Psoas muscle (tissue), 8 donors: Measurements from ENCODE around the gene RNF26. TPM values are rescaled to one million over a fixed set of nuclear protein-coding genes. Genes with fewer than 3 reads are reported as not detected.

ENCODE experiments used
- ATAC-seq, 4 donors: fragments of 200-7000 bp; cut with Tn5 transposase; one replicate each; pipeline ENCODE4 v1.9.1; 2020; ENCODE audit warnings: moderate library complexity in 3 of 4, mild to moderate bottlenecking in 2 of 4
- DNase-seq, 2 donors: peaks; one replicate each; pipeline ENCODE4 v3.0.0-alpha.2; 2020
- H3K27ac ChIP-seq: fragments of 200-600 bp; one replicate; pipeline ENCODE4 v1.8.0; 2022
- H3K27me3 ChIP-seq, 3 donors: fragments of 200-600 bp in 1 of 3; one replicate each; pipeline versions ENCODE4 v1.6.1 to v1.8.0; 2013 to 2022; ENCODE audit warnings: low read length in 2 of 3, mild to moderate bottlenecking in 2 of 3, moderate library complexity in 1 of 3; ENCODE audit not compliant: insufficient read depth in 3 of 3
- H3K36me3 ChIP-seq, 2 donors: fragments of 200-600 bp in 1 of 2; one replicate each; pipeline versions ENCODE4 v1.6.1 to v1.8.0; 2013 to 2022; ENCODE audit warnings: low read depth in 1 of 2, mild to moderate bottlenecking in 1 of 2, moderate library complexity in 1 of 2; ENCODE audit not compliant: insufficient read depth in 1 of 2
- H3K4me1 ChIP-seq: fragments of 200-600 bp; one replicate; pipeline ENCODE4 v1.8.0; 2022
- H3K4me3 ChIP-seq: fragments of 200-600 bp; one replicate; pipeline ENCODE4 v1.8.0; 2022; ENCODE audit warnings: mild to moderate bottlenecking
- H3K9me3 ChIP-seq: fragments of 200-600 bp; one replicate; pipeline ENCODE4 v1.8.0; 2022
- WGBS, 3 donors: extraction: QIAGEN DNeasy Blood & Tissue Kit; methylation state at CpG; one replicate each; pipeline versions ENCODE4 v1.1.6 to v1.1.7; 2013; 5-methylcytosine and 5-hydroxymethylcytosine counted together
- intact Hi-C, 2 donors: fragments of 100-400 bp; cut with DNase I; formaldehyde crosslinking; loops; one replicate each; pipeline versions ENCODE4 v1.11.0 to v1.14.2; 2022
- polyA plus RNA-seq, 3 donors: library from polyadenylated mRNA; stranded (reverse); fragments of 200-250 nt; gene quantifications; one replicate each; pipeline ENCODE4 v1.2.3, GENCODE V29; 2013
- total RNA-seq, 4 donors: library from RNA; stranded (reverse); fragmentation: NEBNext Ultra II Directional in 2 of 4; extraction: Animal tissue kit (Norgen Biotek cat#: 25700) in 2 of 4; gene quantifications; one replicate each; pipeline versions ENCODE4 v1.2.1 to v1.2.4, GENCODE V29; 2021 to 2023
- TF ChIP-seq, protein P1 (sequence below): fragments of 200-600 bp; IDR thresholded peaks from one replicate; pipeline ENCODE4 v1.8.0; 2022; ENCODE audit warnings: antibody characterized with exemption
- donor health status: healthy with polysubstance abuse.
- donor health status: DM: no; HTN: no; CAD: no; lungs with moderate emphysema.
- donor health status: Bipolar disorder and iron deficiency.
- donor health status: healthy.
- donor health status: DM: yes; HTN: yes; CAD: no.
- donor health status: DM: no; HTN: no; CAD: no.
- donor health status: DM: no; HTN: no; CAD: no.
- donor health status: DM: yes; HTN: yes; CAD: no.

Gene RNF26
- total and polyA plus RNA-seq, 7 donors: 5.8 to 8.9 (median 7.3) TPM

DNA sequence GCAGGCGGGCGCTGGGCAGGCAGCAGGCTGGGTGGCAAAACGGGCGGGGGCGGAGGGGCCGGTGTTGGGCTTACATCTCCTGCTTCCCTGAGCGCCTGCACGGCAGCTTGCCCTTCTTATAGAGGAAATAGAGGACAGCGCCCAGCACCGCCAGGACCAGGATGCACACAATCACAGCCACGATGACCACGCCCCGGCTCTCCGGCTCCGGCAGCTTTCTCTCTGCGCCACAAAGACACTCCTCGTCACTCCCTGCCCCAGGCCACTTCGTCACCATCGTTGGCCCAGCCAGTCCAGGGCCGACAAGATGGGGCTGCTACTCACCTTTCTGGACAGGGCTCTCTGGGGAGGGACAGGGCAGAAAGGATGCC is 23.7 kb upstream of the RNF26 start:
- Histone ChIP-seq H3K36me3 (peaks cover 2 to 57% of the 10 kb centered on the region in 2 donors), H3K27me3 (no peaks in the 10 kb centered on the region), H3K9me3 (no peaks in the 10 kb centered on the region), H3K27ac (no peak overlapping the region), H3K4me3 (no peak overlapping the region), H3K4me1 (peaks cover 17% of the 10 kb centered on the region)
- TF ChIP-seq, protein P1, sequence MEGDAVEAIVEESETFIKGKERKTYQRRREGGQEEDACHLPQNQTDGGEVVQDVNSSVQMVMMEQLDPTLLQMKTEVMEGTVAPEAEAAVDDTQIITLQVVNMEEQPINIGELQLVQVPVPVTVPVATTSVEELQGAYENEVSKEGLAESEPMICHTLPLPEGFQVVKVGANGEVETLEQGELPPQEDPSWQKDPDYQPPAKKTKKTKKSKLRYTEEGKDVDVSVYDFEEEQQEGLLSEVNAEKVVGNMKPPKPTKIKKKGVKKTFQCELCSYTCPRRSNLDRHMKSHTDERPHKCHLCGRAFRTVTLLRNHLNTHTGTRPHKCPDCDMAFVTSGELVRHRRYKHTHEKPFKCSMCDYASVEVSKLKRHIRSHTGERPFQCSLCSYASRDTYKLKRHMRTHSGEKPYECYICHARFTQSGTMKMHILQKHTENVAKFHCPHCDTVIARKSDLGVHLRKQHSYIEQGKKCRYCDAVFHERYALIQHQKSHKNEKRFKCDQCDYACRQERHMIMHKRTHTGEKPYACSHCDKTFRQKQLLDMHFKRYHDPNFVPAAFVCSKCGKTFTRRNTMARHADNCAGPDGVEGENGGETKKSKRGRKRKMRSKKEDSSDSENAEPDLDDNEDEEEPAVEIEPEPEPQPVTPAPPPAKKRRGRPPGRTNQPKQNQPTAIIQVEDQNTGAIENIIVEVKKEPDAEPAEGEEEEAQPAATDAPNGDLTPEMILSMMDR: no peak
- intact Hi-C loops: loop anchor here in 1 of 2 donors (10.0 kb wide), 1 partner anchor 106 kb away; the partner anchor contains the start of gene CBL
- 78 to 86% (median 83%) methylated on average over 19 to 20 of the region's 20 CpGs for WGBS, 3 donors
- no peak for DNase-seq
- no peak for ATAC-seq

DNA sequence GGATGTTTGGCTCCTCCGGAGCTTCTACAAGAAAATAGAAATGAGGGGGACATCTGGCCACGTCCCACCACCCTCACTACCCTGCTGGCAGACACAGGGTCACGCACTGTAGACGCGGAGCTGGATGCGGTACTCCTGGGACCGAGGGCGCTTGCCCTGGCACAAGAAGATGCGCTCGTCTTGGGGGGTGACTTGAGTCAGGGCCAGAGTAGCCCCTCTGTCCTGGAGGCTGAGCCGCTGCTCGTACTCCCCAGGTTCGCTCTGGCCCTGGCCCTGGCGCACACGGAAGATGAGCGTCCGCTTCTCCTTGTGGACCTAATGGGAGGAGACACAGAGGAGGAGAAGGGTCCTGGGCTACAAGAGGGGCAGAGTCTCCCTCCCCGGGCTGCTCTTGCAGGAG is 19.6 kb upstream of the RNF26 start:
- H3K4me1 ChIP-seq: peaks cover 4% of the 10 kb centered on the region
- TF ChIP-seq, protein P1: no peak
- ATAC-seq (no peak), DNase-seq (no peak)
- no peaks in the 10 kb centered on the region for H3K27me3 ChIP-seq
- peaks cover 2 to 40% of the 10 kb centered on the region in 2 donors for H3K36me3 ChIP-seq
- peak overlapping the region; percentile 77 for H3K4me3 ChIP-seq
- intact Hi-C loops: loop anchor here in 1 of 2 donors (10.0 kb wide), 1 partner anchor 110 kb away; the partner anchor contains the start of gene CBL
- H3K9me3 ChIP-seq: no peaks in the 10 kb centered on the region
- 75 to 80% (median 77%) methylated on average over 18 of the region's 18 CpGs for WGBS, 3 donors
- H3K27ac ChIP-seq: peak overlapping the region; percentile 80

DNA sequence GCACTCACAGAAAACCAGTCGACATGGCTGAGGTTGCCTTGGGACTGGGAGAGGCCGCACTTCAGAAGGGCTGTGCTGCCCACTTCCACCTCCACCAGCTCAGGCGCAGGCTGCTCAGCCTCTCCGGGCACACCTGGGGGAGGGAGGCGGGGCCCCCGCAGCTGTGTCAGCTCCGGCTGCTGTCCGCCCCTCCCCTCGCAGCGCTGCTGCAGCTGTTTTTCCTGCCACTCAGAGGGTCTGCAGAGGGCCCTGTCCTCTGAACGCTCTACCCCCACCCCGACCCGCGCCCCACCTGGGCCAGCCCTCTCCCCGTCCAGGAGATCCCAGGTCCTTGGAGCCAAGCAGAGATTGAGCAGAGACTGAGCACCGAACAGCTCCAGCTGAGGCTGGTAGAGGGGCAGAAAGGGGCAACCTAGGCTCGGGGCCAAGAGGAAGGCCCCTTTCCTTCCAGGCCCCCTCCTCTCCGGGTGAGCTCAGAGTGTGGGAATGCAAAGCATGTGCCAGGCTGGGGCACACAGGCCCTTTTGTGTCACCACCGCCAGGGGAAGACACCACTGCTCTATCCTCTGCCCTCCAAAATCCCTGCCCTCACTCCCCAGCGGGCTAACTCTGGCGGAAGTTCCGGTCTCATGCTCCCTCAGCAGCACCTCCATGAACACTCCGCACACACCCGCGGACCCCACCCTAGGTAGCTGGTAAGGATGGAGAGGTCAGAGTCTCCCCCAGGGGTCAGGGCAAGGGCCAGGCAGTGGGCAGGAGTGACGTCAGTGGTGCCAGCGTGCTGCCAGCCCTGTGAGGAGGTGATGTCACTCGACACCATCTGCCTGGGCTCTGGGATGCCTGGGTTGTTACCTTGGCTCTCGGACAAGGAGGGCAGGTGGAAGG is 19.0 kb upstream of the RNF26 start:
- H3K9me3 ChIP-seq: no peaks in the 10 kb centered on the region
- H3K36me3 ChIP-seq: peaks cover 2 to 34% of the 10 kb centered on the region in 2 donors
- ATAC-seq: peak; percentile 33 to 62 (median 50)
- TF ChIP-seq, protein P1: no peak
- WGBS, 3 donors: 20 to 26% (median 20%) methylated on average over 27 to 29 of the region's 29 CpGs
- H3K4me3 ChIP-seq: peak overlapping the region; percentile 77
- peak in 1 of 2 donors; percentile 35 for DNase-seq
- no peaks in the 10 kb centered on the region for H3K27me3 ChIP-seq
- peaks cover 4% of the 10 kb centered on the region for H3K4me1 ChIP-seq
- H3K27ac ChIP-seq: peak overlapping the region; percentile 80
- intact Hi-C loops: loop anchor here in 1 of 2 donors (10.0 kb wide), 1 partner anchor 111 kb away; the partner anchor contains the start of gene CBL

DNA sequence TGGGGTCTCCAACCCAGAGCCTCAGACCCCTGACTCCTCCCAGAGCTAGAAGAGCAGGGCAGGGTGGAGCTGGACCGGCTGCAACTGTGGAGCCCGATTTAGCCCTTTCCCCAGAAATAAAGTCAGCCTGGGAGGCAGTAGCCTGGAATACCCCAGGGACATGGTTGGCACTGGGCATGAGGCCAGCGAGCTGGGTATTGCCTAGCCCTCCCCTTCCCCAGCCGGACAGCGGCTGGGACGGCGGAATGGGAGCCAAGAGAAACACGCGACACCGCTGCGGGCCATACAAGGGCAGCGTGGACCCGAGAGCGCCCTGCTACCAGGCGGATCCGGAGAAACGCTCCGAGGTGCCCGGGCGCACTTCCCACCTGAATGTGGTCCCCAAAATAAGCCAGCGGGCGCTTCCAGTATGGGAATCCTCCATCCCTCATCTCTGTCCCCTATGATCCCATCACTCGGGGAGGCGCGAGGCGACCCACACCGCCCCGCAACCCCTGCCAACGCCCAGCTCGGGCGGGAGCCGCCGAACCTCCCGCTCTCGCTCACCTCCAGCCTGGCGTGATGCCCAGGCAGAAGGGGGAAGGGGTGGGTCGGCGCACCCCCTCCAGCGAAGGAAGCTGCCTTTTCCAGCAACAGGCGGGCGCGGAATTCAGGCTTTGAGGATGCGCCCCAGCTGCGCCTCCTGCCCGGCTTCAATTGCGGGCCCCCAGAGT is 18.2 kb upstream of the RNF26 start:
- peak; percentile 59 to 76 for DNase-seq
- intact Hi-C loops: loop anchor here in 1 of 2 donors (10.0 kb wide), 1 partner anchor 111 kb away; the partner anchor contains the start of gene CBL
- H3K4me1 ChIP-seq: peaks cover 4% of the 10 kb centered on the region

More for the DNA sequence above, 18.2 kb upstream of the RNF26 start:
- Histone ChIP-seq H3K27me3 (no peaks in the 10 kb centered on the region), H3K9me3 (no peaks in the 10 kb centered on the region), H3K27ac (peak overlapping the region; percentile 80), H3K4me3 (peak overlapping the region; percentile 77), H3K36me3 (peaks cover 2 to 27% of the 10 kb centered on the region in 2 donors)
- 0 to 1% (median 0%) methylated on average over 35 to 46 of the region's 46 CpGs for WGBS, 3 donors
- TF ChIP-seq, protein P1: no peak
- peak; percentile 13 to 70 (median 56) for ATAC-seq
